Upper lobe of left lung (tissue), 4 donors: ENCODE results near the gene ZNF423.

Experiments used
- CTCF ChIP-seq, 6 experiments: fragments of 450-650 bp in 4 of 6; fragments of 200-600 bp in 2 of 6; sonication (generic) in 2 of 6; IDR thresholded peaks; one replicate each; pipeline ENCODE4 v1.5.1; 2016 to 2019; ENCODE audit warnings: antibody characterized with exemption in 6 of 6
- EP300 ChIP-seq, 4 donors: sonication (generic); formaldehyde crosslinking; IDR thresholded peaks; one replicate each; pipeline ENCODE4 v1.5.1; 2017; ENCODE audit warnings: antibody characterized with exemption in 4 of 4, control low read depth in 2 of 4
- POLR2A ChIP-seq, 4 donors: fragments of 450-650 bp; IDR thresholded peaks; one replicate each; pipeline ENCODE4 v1.5.1; 2016 to 2017; ENCODE audit warnings: antibody characterized with exemption in 4 of 4, mild to moderate bottlenecking in 2 of 4

GRCh38 chr16:49468611-49469310 lies 387.2 kb downstream of the ZNF423 start:
- TF ChIP-seq POLR2A (IDR thresholded peaks at IDR 0.05) = no peak
- TF ChIP-seq CTCF (IDR thresholded peaks at IDR 0.05) = no peak
- TF ChIP-seq EP300 (IDR thresholded peaks at IDR 0.05) = no peak
